Stimulated activated naive CD4-positive, alpha-beta T cell (primary cell): ENCODE data around the gene SMG9.
A peak's percentile ranks its signal among the peaks of the same experiment; 100 is the strongest.
"Not testable (repeated sequence)": the region's sequence is repeated elsewhere in the genome, so short reads cannot be mapped to it uniquely, and the experiment has no call there.

Experiments
- DNase-seq, 6 experiments: peaks; one replicate each; lab custom pipeline; 2025; lab: John Stamatoyannopoulos, UW

SMG9 gene

GRCh38 chr19:43780706-43781525, 26.2 kb upstream of the SMG9 start, which contains the start of gene KCNN4:
Gene KCNN4 (minus strand): TSS chr19:43780973. CDS start chr19:43780861, 112 bp downstream.
- DNase-seq = peak in 4 of 6 experiments; percentile 10 to 28 (median 17)

- peak in 2 of 6 experiments; percentile 8 to 13 for DNase-seq
Measured at GRCh38 chr19:43779820-43780219, 25.1 kb upstream of the SMG9 start.

DNA sequence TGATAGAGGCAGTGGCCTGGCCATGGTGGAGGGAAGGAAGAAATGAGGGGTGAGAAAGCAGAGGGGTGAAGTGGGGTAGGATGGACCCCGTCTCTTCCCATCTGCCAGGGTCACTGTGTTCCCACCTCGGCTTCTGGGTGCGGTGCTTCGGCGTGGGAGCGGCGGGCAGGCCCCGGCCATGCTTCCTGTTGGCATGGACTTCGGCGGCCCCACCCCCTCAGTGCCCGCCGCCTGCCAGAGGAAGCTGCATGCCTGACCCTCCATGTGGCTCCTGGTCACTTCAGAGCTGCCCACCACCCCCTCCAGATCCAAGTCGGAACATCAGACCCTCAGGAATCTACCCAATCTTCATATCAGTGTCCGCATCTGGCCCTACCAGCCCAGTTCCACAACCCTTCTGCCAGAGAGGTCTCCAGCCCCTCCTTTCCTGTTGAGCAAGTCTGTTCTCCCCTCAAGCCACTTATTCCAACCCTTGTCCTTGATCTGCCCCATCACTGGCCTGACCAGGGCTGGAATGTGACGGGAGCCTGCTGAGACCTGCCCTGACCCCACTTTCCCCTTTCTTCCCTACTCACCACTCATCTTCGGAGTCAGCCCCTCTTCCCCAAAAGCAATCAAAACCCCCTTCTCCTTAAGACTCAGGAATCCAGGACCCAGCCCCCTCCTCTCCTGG, 24.5 kb upstream of the SMG9 start:
- no peak for DNase-seq

GRCh38 chr19:43778651-43779050, 23.9 kb upstream of the SMG9 start:
- no peak for DNase-seq

DNA sequence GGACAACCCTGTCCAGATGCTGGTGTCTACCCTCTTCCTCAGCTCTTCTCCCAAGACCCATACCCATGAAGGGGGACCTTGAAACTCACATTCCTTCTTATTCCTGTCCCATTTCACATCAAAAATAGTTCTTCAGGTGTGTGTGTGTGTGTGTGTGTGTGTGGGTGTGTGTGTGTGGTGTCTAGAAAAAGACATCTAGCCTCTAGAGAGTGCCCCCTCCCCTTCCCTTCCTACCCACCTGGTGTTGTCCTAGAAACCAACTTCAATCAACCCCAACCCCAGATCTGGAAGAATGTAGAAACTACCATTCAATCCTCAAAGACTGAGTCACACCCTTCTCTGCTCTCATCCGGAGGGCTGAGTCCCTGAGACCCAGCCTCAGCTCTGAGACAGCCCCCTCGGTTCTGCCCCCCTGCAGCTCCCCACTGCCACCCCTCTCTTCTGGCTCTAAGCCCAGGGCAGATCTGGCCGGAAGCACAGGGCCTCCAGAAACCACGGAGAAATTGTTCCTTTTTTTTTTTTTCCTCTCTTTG, 22.5 kb upstream of the SMG9 start:
- peak; percentile 22 to 60 (median 34) for DNase-seq

DNA sequence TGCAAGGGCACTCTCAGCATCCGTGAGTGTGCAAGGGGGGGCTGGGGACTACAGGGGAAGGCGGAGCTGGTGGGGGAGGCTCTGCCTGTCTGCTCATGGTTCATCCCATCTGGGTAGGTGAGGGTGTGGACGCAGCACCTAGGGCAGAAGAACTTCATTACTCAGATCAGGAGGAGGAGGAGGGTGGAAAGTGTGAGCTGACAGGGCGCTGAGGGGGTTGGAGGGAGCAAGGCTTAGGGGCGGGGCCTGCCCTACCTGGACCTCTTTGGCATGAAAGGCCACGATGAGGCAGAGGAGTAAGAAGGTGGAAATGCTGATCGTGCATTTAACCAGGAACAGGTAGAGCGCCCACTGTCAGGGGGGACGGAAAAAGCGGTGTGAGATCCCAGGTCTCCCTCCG, 21.5 kb upstream of the SMG9 start:
- DNase-seq = no peak

DNA sequence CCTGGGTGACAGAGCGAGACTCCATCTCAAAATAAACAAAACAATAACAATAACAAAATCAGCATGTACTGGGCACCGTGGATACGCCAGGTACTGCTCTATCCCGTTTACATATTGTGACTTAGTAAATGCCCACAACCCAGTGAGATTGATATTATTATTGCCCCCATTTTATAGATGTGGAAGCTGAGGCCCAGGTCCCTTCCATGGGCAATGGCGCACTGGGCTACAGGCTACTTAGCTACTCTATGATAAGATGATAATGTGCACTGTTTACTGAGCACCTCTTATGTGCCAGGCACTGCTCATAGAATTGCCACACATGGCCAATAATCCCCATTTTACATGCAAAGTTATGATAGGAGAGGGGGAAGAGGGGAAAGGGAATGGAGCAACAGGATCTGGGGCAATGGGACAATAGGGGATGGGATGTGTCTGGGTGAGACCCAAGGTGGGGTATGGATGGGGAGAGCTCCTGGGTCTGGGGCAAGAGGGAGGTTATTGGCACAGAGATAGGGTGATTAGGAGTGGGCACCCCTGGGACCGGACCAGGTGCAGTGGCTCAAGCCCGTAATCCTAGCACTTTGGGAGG, 20.6 kb upstream of the SMG9 start:
- no peak for DNase-seq

- not testable (repeated sequence) for DNase-seq
Measured at GRCh38 chr19:43774940-43775258, 20.1 kb upstream of the SMG9 start.

GRCh38 chr19:43774103-43774939, 19.6 kb upstream of the SMG9 start:
- no peak for DNase-seq

DNA sequence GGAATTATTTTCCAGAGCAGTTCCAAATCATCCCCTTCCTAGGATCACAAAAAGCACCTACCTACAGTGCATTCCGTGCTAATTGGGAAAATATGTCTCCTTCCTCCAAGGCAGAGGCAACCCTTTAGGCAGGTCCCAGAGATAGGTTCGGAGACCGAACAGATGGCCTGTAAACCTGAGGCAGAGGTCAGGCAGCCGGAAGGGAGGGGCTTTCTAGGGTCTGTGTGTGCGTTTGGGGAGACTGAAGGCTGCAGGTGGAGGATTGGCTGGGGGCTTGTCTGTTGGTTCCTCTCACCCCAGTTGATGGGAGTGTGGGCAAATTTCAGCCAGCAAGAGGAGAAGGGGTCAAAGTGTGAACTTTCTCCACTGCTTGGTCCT, 19.0 kb upstream of the SMG9 start:
- no peak for DNase-seq

DNA sequence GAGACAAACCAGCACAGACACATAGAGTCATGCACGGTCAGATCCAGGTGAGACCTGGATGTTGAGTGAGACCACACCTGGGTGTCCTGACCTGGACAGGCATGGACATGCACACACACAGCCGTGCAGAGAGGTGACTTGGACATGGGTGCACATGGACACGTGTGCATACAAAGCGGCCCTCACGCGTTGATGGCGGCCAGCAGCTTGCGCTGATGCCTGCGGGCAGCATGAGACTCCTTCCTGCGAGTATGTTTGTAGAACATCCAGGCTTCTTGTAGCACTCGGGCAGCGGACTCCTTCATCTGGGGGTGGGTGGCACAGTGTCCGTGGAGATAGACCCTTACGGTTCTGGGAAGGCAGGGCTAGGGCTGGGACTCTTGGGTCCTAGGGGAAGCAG, 14.5 kb upstream of the SMG9 start:
- DNase-seq = no peak

- DNase-seq = no peak
Measured at GRCh38 chr19:43768273-43769050, 13.7 kb upstream of the SMG9 start.

DNA sequence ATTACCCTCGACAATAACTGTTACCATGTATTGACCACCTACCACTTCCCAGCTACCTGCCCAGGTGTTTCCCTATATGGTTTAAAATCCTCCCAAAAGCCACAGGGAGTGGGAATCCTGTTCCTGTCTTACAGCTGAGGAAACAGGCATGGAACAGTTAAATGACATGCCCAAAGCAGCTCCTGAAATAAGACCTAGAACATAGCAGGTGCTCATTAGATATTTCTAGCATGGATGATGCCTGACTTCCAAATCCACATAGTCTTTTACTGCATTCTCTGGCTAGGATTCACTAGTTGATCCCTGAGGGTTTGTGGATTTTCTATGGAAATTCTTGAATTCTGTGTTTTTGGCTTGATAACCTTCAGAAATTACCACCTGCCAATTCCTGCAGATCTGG, 13.1 kb upstream of the SMG9 start:
- DNase-seq = no peak

- no peak for DNase-seq
Measured at GRCh38 chr19:43767316-43767715, 12.6 kb upstream of the SMG9 start.

GRCh38 chr19:43766755-43767043, 11.9 kb upstream of the SMG9 start:
- DNase-seq = no peak

- DNase-seq = peak in 4 of 6 experiments; percentile 19 to 45 (median 32)
Measured at GRCh38 chr19:43765109-43765876, 10.5 kb upstream of the SMG9 start.

DNA sequence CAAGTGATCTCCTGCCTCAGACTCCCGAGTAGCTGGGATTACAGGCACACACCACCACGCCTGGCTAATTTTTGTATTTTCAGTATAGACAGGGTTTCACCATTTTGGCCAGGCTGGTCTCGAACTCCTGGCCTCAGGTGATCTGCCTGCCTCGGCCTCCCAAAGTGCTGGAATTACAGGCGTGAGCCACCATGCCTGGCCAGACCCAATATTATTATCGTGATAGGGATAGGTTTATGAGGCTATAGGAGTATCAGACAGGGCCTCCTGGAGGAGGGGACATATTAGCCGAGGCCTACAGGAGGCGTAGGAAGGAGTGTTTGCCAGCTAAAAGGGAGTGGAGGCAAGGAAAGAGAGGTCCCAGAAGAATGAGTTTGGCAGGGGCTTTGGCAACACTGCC, 9.9 kb upstream of the SMG9 start:
- DNase-seq = not testable (repeated sequence)

DNA sequence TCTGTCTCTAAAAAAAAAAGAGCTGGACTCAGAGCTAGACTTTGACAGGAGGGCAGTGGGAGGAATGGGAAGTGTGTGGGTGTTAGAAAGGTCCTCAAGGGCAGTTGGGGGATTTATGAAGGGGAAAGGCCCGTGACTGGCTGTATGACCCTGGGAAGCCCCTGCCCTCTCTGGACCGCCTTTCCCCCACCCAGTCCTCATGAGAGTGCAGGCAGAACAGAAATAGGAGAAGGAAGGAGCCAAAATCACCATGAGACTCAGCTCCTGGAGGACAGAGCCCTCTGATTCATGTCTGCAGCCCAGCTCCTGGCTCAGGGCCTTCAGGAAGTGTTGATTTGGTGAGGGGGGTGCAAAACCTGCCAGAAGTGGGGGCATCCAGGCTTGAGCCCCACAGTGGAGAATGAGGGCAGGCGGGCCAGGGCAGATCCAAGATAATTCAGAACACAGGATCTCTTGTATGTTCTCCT, 8.7 kb upstream of the SMG9 start:
- no peak for DNase-seq

DNA sequence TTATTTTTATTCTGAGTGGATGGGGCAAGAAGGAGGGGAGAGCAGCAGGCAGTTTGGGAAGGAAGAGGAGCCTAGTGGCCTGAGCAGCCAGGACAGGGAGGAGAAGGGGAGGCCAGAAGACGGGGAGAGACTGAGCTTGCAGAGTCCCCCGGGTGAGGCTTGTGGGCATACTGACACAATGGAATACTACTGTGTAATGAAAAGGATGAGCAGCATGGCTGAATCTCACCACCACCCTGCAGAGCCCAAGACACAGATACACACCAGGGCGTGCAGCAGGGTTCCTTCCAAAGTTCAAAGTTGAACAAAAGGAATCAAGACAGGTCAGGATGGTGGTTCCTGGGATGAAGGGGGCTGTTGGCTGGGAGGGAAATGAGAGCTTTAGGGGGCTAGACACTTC, 8.1 kb upstream of the SMG9 start:
- no peak for DNase-seq

DNA sequence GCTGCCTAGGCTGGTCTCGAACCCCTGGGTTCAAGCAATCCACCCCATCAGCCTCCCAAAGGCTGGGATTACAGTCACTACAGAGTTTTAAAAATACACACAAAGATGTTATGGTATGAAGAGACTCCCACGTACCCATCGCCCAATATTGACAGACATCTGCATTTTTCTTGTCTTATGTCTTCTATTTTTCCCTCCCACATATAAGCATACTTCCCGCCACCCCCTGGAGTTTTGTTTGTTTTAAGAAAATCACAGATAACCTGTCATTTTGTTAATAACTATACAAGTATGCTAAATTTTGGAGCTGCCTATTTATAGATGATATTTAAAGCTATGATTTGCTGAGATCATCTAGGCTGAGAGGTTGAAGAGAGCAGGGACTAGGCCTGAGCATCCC, 6.2 kb upstream of the SMG9 start:
- DNase-seq = no peak

- no peak for DNase-seq
Measured at GRCh38 chr19:43759515-43759914, 4.8 kb upstream of the SMG9 start.
